ENCODE measurements around the gene SRGAP2B. TPM values are rescaled to one million over a fixed set of nuclear protein-coding genes. Genes with fewer than 3 reads are reported as not detected.
"Not testable (repeated sequence)": the region's sequence is repeated elsewhere in the genome, so short reads cannot be mapped to it uniquely, and the experiment has no call there.

Gene SRGAP2B
- total and polyA plus RNA-seq, 2 of the 4 experiments (the other 2 are of a cell fraction), result 15.9 to 50.7 TPM

DNA sequence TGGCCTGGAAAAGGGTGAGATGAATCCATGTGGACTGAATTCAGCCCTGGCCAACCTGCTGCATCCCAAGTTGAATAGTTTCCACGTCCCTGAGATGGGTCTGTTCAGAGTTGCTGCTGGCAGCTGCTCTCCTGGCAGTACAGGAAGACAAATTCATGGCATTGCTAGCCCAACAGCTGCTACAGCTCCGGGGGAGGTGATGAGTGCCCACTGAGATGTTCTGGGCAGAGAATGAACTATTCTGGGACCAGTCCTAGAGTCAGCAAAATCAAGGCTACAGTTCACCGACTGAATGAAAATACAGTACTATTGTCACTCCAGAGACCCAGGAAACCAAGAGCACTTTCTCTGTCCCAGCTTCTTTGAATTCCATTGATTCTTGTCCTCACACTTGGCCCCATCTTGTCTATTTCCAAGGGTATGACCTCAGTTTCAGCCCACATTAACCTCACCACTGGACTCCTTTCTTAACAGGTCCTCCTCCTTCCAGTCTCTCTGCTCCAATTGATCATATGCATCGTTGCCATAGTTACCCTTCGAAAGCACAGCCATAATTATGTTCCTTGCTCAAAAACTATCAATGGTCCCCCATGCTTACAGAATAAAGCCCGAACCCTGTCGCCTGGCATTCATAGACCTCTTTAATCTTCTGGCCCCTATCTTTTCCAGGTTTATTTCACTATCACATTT lies 108.8 kb downstream of the SRGAP2B start:
- H2BK15ac ChIP-seq (ENCODE audit: low read depth, low read length); H3K56ac ChIP-seq (ENCODE audit: extremely low read depth, insufficient read depth, low read length); H2AK5ac ChIP-seq (ENCODE audit: low read depth, low read length); H2AK9ac ChIP-seq (replicated peaks; ENCODE audit: low read depth, low read length, poor library complexity); DNase-seq; H4K20me1 ChIP-seq (ENCODE audit: insufficient read depth, low read length); dilution Hi-C loops (cut with HindIII; ENCODE audit: low sequenced_read_pairs, unreplicated experiment); H3K27ac ChIP-seq (ENCODE audit: insufficient read depth, low read length); H3K4me1 ChIP-seq (ENCODE audit: control insufficient read depth, insufficient read depth, low read length); POLR2A ChIA-PET (ENCODE audit: unreplicated experiment); H4K91ac ChIP-seq (ENCODE audit: insufficient read depth, low read depth, low read length); H3K4me2 ChIP-seq (ENCODE audit: low read depth, low read length); H3K4me3 ChIP-seq (ENCODE audit: insufficient read depth, low read depth, low read length); H4K5ac ChIP-seq (ENCODE audit: low read depth, low read length); H2AFZ ChIP-seq (replicated peaks; ENCODE audit: low read length, poor library complexity); H2BK20ac ChIP-seq (ENCODE audit: low read depth, low read length); intact Hi-C loops (cut with micrococcal nuclease); H2BK5ac ChIP-seq (ENCODE audit: low read depth, low read length, poor library complexity, severe bottlenecking); H3K18ac ChIP-seq (ENCODE audit: low read depth, low read length); BruUV-seq (replicated peaks); H3K27me3 ChIP-seq (ENCODE audit: control insufficient read depth, insufficient read depth, low read length); H3K79me1 ChIP-seq (ENCODE audit: low read depth in 1 of 2, low read length in 2 of 2); H3K9me3 ChIP-seq (ENCODE audit: control insufficient read depth, insufficient read depth, low read length); H2BK120ac ChIP-seq (ENCODE audit: low read depth, low read length); H3K36me3 ChIP-seq (ENCODE audit: control insufficient read depth, insufficient read depth, low read length); H3K14ac ChIP-seq (replicated peaks; ENCODE audit: low read depth, low read length); in situ Hi-C loops (cut with MboI; ENCODE audit: low sequenced_read_pairs); H4K8ac ChIP-seq (ENCODE audit: low read depth in 2 of 2, low read length in 2 of 2); CTCF ChIA-PET; H3K9me1 ChIP-seq (ENCODE audit: insufficient read depth, low read length); H3K4ac ChIP-seq (ENCODE audit: low read depth, low read length); H3K9ac ChIP-seq (ENCODE audit: low read depth, low read length); H3K23ac ChIP-seq (ENCODE audit: low read depth, low read length): not testable (repeated sequence)
- peak; percentile 38 for ATAC-seq (ENCODE audit: low read depth)
- no CpG with 5 or more reads among the region's 7 CpGs for WGBS, 2 experiments (ENCODE audit: extremely low coverage in 2 of 2, insufficient read length in 1 of 2)

DNA sequence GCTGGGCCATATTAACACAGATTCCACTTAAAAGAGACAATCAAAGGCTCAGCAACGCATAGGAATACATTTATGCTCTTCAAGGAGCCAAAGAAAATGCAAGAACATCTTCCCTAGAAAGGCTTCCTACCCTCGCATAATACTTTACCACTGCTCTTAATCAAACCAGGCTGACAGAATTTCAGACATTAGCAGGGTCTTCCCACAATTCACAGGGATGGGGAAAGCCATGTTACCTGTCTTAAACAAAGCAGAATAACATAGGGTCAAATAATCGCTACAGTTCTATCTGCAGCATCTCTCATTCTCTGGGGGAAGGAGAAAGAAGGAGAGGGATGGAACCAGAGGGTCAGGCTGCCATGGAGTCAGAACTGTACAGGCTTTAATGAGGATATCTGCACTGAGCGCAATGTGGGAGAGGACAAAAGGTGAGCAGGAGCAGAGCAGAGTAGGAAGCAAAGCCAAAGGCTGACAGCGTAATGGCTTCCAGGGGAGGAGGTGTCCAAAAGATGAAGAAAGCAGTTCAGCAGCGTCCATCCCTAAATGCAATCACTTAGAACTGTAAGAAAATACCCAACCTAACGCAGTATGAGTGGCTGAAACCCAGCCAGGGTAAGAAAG lies 109.5 kb downstream of the SRGAP2B start:
- H4K8ac ChIP-seq (ENCODE audit: low read depth in 2 of 2, low read length in 2 of 2), result not testable (repeated sequence)

More for the DNA sequence above, 109.5 kb downstream of the SRGAP2B start:
- H3K18ac ChIP-seq (ENCODE audit: low read depth, low read length); BruUV-seq (replicated peaks); H4K5ac ChIP-seq (ENCODE audit: low read depth, low read length); H2BK120ac ChIP-seq (ENCODE audit: low read depth, low read length); intact Hi-C loops (cut with micrococcal nuclease); H3K4ac ChIP-seq (ENCODE audit: low read depth, low read length); CTCF ChIA-PET; H3K56ac ChIP-seq (ENCODE audit: extremely low read depth, insufficient read depth, low read length); H3K36me3 ChIP-seq (ENCODE audit: control insufficient read depth, insufficient read depth, low read length); H3K4me1 ChIP-seq (ENCODE audit: control insufficient read depth, insufficient read depth, low read length); in situ Hi-C loops (cut with MboI; ENCODE audit: low sequenced_read_pairs); H2BK5ac ChIP-seq (ENCODE audit: low read depth, low read length, poor library complexity, severe bottlenecking); H4K91ac ChIP-seq (ENCODE audit: insufficient read depth, low read depth, low read length); H3K79me1 ChIP-seq (ENCODE audit: low read depth in 1 of 2, low read length in 2 of 2); H3K9me3 ChIP-seq (ENCODE audit: control insufficient read depth, insufficient read depth, low read length); DNase-seq; H2BK15ac ChIP-seq (ENCODE audit: low read depth, low read length); H4K20me1 ChIP-seq (ENCODE audit: insufficient read depth, low read length); H3K27me3 ChIP-seq (ENCODE audit: control insufficient read depth, insufficient read depth, low read length); H2AK5ac ChIP-seq (ENCODE audit: low read depth, low read length); H2BK20ac ChIP-seq (ENCODE audit: low read depth, low read length); H2AK9ac ChIP-seq (replicated peaks; ENCODE audit: low read depth, low read length, poor library complexity); H3K9ac ChIP-seq (ENCODE audit: low read depth, low read length); dilution Hi-C loops (cut with HindIII; ENCODE audit: low sequenced_read_pairs, unreplicated experiment); H3K27ac ChIP-seq (ENCODE audit: insufficient read depth, low read length); H3K4me2 ChIP-seq (ENCODE audit: low read depth, low read length); H3K23ac ChIP-seq (ENCODE audit: low read depth, low read length); H3K14ac ChIP-seq (replicated peaks; ENCODE audit: low read depth, low read length); H3K4me3 ChIP-seq (ENCODE audit: insufficient read depth, low read depth, low read length); H2AFZ ChIP-seq (replicated peaks; ENCODE audit: low read length, poor library complexity); POLR2A ChIA-PET (ENCODE audit: unreplicated experiment); ATAC-seq (ENCODE audit: low read depth); H3K9me1 ChIP-seq (ENCODE audit: insufficient read depth, low read length): not testable (repeated sequence)
- no CpG with 5 or more reads among the region's 7 CpGs for WGBS, 2 experiments (ENCODE audit: extremely low coverage in 2 of 2, insufficient read length in 1 of 2)
